ENCODE measurements around the gene TACC2.

DNA sequence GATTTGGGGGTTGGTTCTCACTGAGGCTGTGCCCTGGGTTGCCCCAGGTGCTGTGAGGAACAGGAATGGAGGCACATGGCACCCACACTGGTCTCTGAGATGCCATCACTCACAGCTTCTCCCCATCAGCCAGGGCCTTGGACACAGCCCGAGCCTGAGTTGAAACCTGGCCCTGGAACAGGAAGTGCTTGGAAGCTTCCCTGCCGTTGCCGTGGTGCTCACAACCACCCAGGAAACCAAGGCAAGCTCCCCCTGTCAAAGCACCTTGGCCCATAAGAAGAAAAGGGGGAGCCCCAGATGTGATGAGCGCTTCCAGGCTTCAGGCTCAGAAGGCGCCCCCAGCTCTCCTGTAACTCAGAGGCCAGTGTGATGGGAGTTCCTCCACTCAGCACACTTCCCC, 282.1 kb downstream of the TACC2 start, which contains the start of gene BTBD16:
- TF ChIP-seq POLR2A (IDR thresholded peaks at IDR 0.05; ENCODE audit: low read length) = no peak
- TF ChIP-seq GATA1 (IDR thresholded peaks at IDR 0.05; ENCODE audit: low read depth, low read length) = no peak
